ENCODE data around the gene MRPS25. TPM values are rescaled to one million over a fixed set of nuclear protein-coding genes. Genes with fewer than 3 reads are reported as not detected.
"Not testable (repeated sequence)": the region's sequence is repeated elsewhere in the genome, so short reads cannot be mapped to it uniquely, and the experiment has no call there.

The MRPS25 gene
- total and polyA plus RNA-seq, 5 experiments from 2014 or later: 23.5 to 90.4 (median 27.7) TPM

GRCh38 chr3:15007681-15008141 is 57.4 kb downstream of the MRPS25 start:
- Mint-ChIP-seq H3K9me3 (peaks cover 0 to 3% (median 0%) of the 10 kb centered on the region in 9 donors), H3K4me3 (no peak overlapping the region), H3K36me3 (peaks cover 6 to 78% (median 29%) of the 10 kb centered on the region in 3 donors), H3K27me3 (no peaks in the 10 kb centered on the region), H3K27ac (peak overlapping the region in 1 of 10 donors; percentile 19), H3K4me1 (peaks cover 2 to 13% (median 10%) of the 10 kb centered on the region in 4 donors)
- DNase-seq (no peak), ATAC-seq (no peak)
- POLR2A ChIA-PET: interaction anchor here (0.7 kb wide), 2 partner anchors 46 to 1111 kb away, joined by 4 to 6 read pairs; no protein-coding TSS in a partner anchor

- ATAC-seq: peak in 1 of 2 donors; percentile 30
- POLR2A ChIA-PET, H3K27me3 Mint-ChIP-seq, DNase-seq, H3K4me3 Mint-ChIP-seq: not testable (repeated sequence)
- Mint-ChIP-seq H3K4me1 (peaks cover 15 to 38% (median 25%) of the 10 kb centered on the region in 4 donors), H3K27ac (peak overlapping the region in 4 of 10 donors; percentile 29 to 71 (median 41)), H3K36me3 (peaks cover 22 to 45% (median 38%) of the 10 kb centered on the region in 3 donors), H3K9me3 (peaks cover 0 to 17% (median 8%) of the 10 kb centered on the region in 9 donors)
These were observed 65.9 kb downstream of the MRPS25 start for GRCh38 chr3:14999182-14999581.

Other genes starting within 250 kb of the MRPS25 start
- under 1 TPM in 1 of 2 experiments, not detected in 1; 0.05 TPM for gene FGD5, start 246.4 kb downstream of the MRPS25 start, total RNA-seq
- not detected for gene FGD5, start 246.4 kb downstream of the MRPS25 start, polyA plus RNA-seq
- 100 to 1,000 TPM in 1 of 2 experiments, 10 to 100 TPM in 1; 94.5 to 110 TPM for gene NR2C2, start 117.7 kb downstream of the MRPS25 start, total RNA-seq
- 10 to 100 TPM; 10.1 to 19.3 (median 13.7) TPM for gene NR2C2, start 117.7 kb downstream of the MRPS25 start, polyA plus RNA-seq
- 10 to 100 TPM; 36.6 to 41.4 TPM for gene RBSN, start 33.8 kb upstream of the MRPS25 start, total RNA-seq
- gene RBSN, start 33.8 kb upstream of the MRPS25 start, polyA plus RNA-seq: 10 to 100 TPM; 16.3 to 20.3 (median 18.9) TPM
- gene CAPN7, start 140.9 kb upstream of the MRPS25 start, total RNA-seq: 100 to 1,000 TPM in 1 of 2 experiments, 10 to 100 TPM in 1; 98.6 to 101 TPM
- 10 to 100 TPM; 17.8 to 33.2 (median 21.4) TPM for gene CAPN7, start 140.9 kb upstream of the MRPS25 start, polyA plus RNA-seq